Vagina (tissue), 2 donors: ENCODE data around the gene MCOLN3. TPM values are rescaled to one million over a fixed set of nuclear protein-coding genes. Genes with fewer than 3 reads are reported as not detected.

Experiments
- DNase-seq, 2 donors: peaks; one replicate each; pipeline ENCODE4 v3.0.0-alpha.2; 2017; ENCODE audit errors: extremely low spot score in 2 of 2
- H3K27ac ChIP-seq: fragments of 200-600 bp; sonication (generic); one replicate; pipeline ENCODE4 v1.5.1; 2019
- H3K27me3 ChIP-seq: fragments of 200-600 bp; sonication (generic); one replicate; pipeline ENCODE4 v1.5.1; 2019
- H3K36me3 ChIP-seq, 2 donors: fragments of 200-600 bp; sonication (generic); one replicate each; pipeline ENCODE4 v1.5.1; 2017 to 2019
- H3K4me1 ChIP-seq: fragments of 200-600 bp; sonication (generic); one replicate; pipeline ENCODE4 v1.5.1; 2019
- H3K4me3 ChIP-seq, 2 donors: fragments of 200-600 bp; sonication (generic); 1 replicate in 1 of 2; 2 replicates in 1 of 2; pipeline ENCODE4 v1.5.1; 2016 to 2019
- H3K9me3 ChIP-seq: fragments of 200-600 bp; sonication (generic); one replicate; pipeline ENCODE4 v1.5.1; 2019
- CTCF ChIP-seq, 3 experiments: fragments of 450-650 bp in 2 of 3; fragments of 200-600 bp in 1 of 3; sonication (generic) in 1 of 3; IDR thresholded peaks; one replicate each; pipeline ENCODE4 v1.5.1; 2017 to 2019; ENCODE audit warnings: antibody characterized with exemption in 3 of 3, mild to moderate bottlenecking in 2 of 3, moderate library complexity in 2 of 3
- POLR2A ChIP-seq, 2 donors: fragments of 450-650 bp; IDR thresholded peaks; one replicate each; pipeline ENCODE4 v1.6.1; 2017; ENCODE audit warnings: antibody characterized with exemption in 2 of 2, mild to moderate bottlenecking in 2 of 2, moderate library complexity in 2 of 2
- POLR2AphosphoS5 ChIP-seq, 2 donors: sonication (generic); formaldehyde crosslinking; IDR thresholded peaks; one replicate each; pipeline ENCODE4 v1.9.0; 2017; ENCODE audit warnings: antibody characterized with exemption in 2 of 2, mild to moderate bottlenecking in 2 of 2, low read depth in 1 of 2; ENCODE audit not compliant: insufficient read depth in 1 of 2
- intact Hi-C: fragments of 100-400 bp; cut with DNase I; formaldehyde crosslinking; loops from one replicate; pipeline ENCODE4 v1.15.1; 2023
- total RNA-seq: library from RNA; depleted of rRNA; stranded (reverse); fragments of >200 nt; gene quantifications from one replicate; pipeline ENCODE4 v1.2.3, GENCODE V29; 2016

Gene MCOLN3
- total RNA-seq, 1 donor from 2014 or later: 5.6 TPM

GRCh38 chr1:85060038-85060437 lies 11.7 kb upstream of the MCOLN3 start:
- no peak for DNase-seq
- Histone ChIP-seq H3K4me1 (peaks cover 12% of the 10 kb centered on the region), H3K36me3 (no peaks in the 10 kb centered on the region), H3K27me3 (no peaks in the 10 kb centered on the region), H3K9me3 (no peaks in the 10 kb centered on the region), H3K27ac (no peak overlapping the region), H3K4me3 (no peak overlapping the region)
- intact Hi-C loops: no loop called here
- TF ChIP-seq CTCF (IDR thresholded peaks at IDR 0.05) (no peak), POLR2AphosphoS5 (IDR thresholded peaks at IDR 0.05; ENCODE audit: insufficient read depth in 1 of 2, low read depth in 1 of 2) (no peak), POLR2A (IDR thresholded peaks at IDR 0.05) (no peak)

GRCh38 chr1:85059563-85059962 lies 11.3 kb upstream of the MCOLN3 start:
- Histone ChIP-seq H3K9me3 (no peaks in the 10 kb centered on the region), H3K4me1 (peaks cover 12% of the 10 kb centered on the region), H3K4me3 (no peak overlapping the region), H3K36me3 (no peaks in the 10 kb centered on the region), H3K27ac (no peak overlapping the region), H3K27me3 (no peaks in the 10 kb centered on the region)
- no peak for DNase-seq
- intact Hi-C loops: no loop called here
- TF ChIP-seq POLR2AphosphoS5 (IDR thresholded peaks at IDR 0.05; ENCODE audit: insufficient read depth in 1 of 2, low read depth in 1 of 2) (no peak), POLR2A (IDR thresholded peaks at IDR 0.05) (no peak), CTCF (IDR thresholded peaks at IDR 0.05) (no peak)

- no peak for DNase-seq
- peaks cover 12% of the 10 kb centered on the region for H3K4me1 ChIP-seq
- no peaks in the 10 kb centered on the region for H3K9me3 ChIP-seq
- H3K27ac ChIP-seq: peak overlapping the region; percentile 7
- H3K36me3 ChIP-seq: no peaks in the 10 kb centered on the region
- no peaks in the 10 kb centered on the region for H3K27me3 ChIP-seq
- no peak overlapping the region for H3K4me3 ChIP-seq
- intact Hi-C loops: no loop called here
- no peak for TF ChIP-seq POLR2A (IDR thresholded peaks at IDR 0.05)
- TF ChIP-seq CTCF (IDR thresholded peaks at IDR 0.05): no peak
- no peak for TF ChIP-seq POLR2AphosphoS5 (IDR thresholded peaks at IDR 0.05; ENCODE audit: insufficient read depth in 1 of 2, low read depth in 1 of 2)
These were observed 10.5 kb upstream of the MCOLN3 start for GRCh38 chr1:85058786-85059185.

- no peaks in the 10 kb centered on the region for H3K27me3 ChIP-seq
- H3K27ac ChIP-seq: peak overlapping the region; percentile 7
- H3K36me3 ChIP-seq: no peaks in the 10 kb centered on the region
- DNase-seq: no peak
- no peaks in the 10 kb centered on the region for H3K9me3 ChIP-seq
- peaks cover 12% of the 10 kb centered on the region for H3K4me1 ChIP-seq
- H3K4me3 ChIP-seq: no peak overlapping the region
- intact Hi-C loops: no loop called here
- no peak for TF ChIP-seq CTCF (IDR thresholded peaks at IDR 0.05)
- no peak for TF ChIP-seq POLR2A (IDR thresholded peaks at IDR 0.05)
- TF ChIP-seq POLR2AphosphoS5 (IDR thresholded peaks at IDR 0.05; ENCODE audit: insufficient read depth in 1 of 2, low read depth in 1 of 2): no peak
These were observed 10.0 kb upstream of the MCOLN3 start for GRCh38 chr1:85058311-85058710.

DNA sequence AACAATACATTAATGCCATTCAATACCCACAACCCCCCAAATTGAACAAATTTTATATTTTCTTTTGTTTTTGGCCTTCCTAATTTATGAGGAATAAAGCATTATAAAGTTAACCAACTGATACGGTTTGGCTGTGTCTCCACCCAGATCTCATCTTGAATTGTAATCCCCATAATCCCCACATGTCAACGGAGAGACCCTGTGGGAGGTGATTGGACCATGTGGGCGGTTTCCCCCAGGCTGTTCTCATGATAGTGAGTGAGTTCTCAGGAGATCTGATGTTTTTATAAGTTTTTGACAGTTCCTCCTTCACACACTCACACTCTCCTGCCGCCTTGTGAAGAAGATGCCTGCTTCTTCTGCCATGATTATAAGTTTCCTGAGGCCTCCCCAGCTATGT lies 6.4 kb upstream of the MCOLN3 start:
- intact Hi-C loops: no loop called here
- H3K36me3 ChIP-seq: no peaks in the 10 kb centered on the region
- H3K4me3 ChIP-seq: no peak overlapping the region
- TF ChIP-seq POLR2A (IDR thresholded peaks at IDR 0.05) (no peak), POLR2AphosphoS5 (IDR thresholded peaks at IDR 0.05; ENCODE audit: insufficient read depth in 1 of 2, low read depth in 1 of 2) (no peak), CTCF (IDR thresholded peaks at IDR 0.05) (no peak)
- H3K4me1 ChIP-seq: no peaks in the 10 kb centered on the region
- no peaks in the 10 kb centered on the region for H3K9me3 ChIP-seq
- no peak for DNase-seq
- no peaks in the 10 kb centered on the region for H3K27me3 ChIP-seq
- H3K27ac ChIP-seq: no peak overlapping the region
